Activated CD8-positive, alpha-beta memory T cell treated with anti-CD3 and anti-CD28 coated beads for 24 hours (primary cell): Measurements from ENCODE around the gene TMEM245.
"Not testable (repeated sequence)": the region's sequence is repeated elsewhere in the genome, so short reads cannot be mapped to it uniquely, and the experiment has no call there.

ENCODE experiments used
- DNase-seq: peaks from one replicate; pipeline ENCODE4 v3.0.0-alpha.2; 2020

Gene TMEM245

GRCh38 chr9:109060191-109060590 lies 59.6 kb downstream of the TMEM245 start:
- DNase-seq: no peak

GRCh38 chr9:109053121-109053520 lies 66.6 kb downstream of the TMEM245 start:
- DNase-seq: not testable (repeated sequence)

GRCh38 chr9:109052416-109052815 lies 67.3 kb downstream of the TMEM245 start:
- no peak for DNase-seq

GRCh38 chr9:109051733-109052132 lies 68.0 kb downstream of the TMEM245 start:
- no peak for DNase-seq

- no peak for DNase-seq
These were observed 69.3 kb downstream of the TMEM245 start for GRCh38 chr9:109050444-109050843.

GRCh38 chr9:109048822-109049221 lies 70.9 kb downstream of the TMEM245 start:
- no peak for DNase-seq

- DNase-seq: no peak
These were observed 72.5 kb downstream of the TMEM245 start for GRCh38 chr9:109047259-109047658.

GRCh38 chr9:109046346-109046745 lies 73.4 kb downstream of the TMEM245 start:
- no peak for DNase-seq

GRCh38 chr9:109043578-109043977 lies 76.2 kb downstream of the TMEM245 start:
- DNase-seq: no peak

- no peak for DNase-seq
These were observed 79.2 kb downstream of the TMEM245 start for GRCh38 chr9:109040571-109040970.

GRCh38 chr9:109039539-109039938 lies 80.2 kb downstream of the TMEM245 start:
- DNase-seq: no peak

- no peak for DNase-seq
These were observed 81.6 kb downstream of the TMEM245 start for GRCh38 chr9:109037946-109038715.

GRCh38 chr9:109036744-109037680 lies 82.7 kb downstream of the TMEM245 start:
- no peak for DNase-seq

GRCh38 chr9:109035684-109036423 lies 83.9 kb downstream of the TMEM245 start:
- DNase-seq: no peak

GRCh38 chr9:109033941-109034700 lies 85.6 kb downstream of the TMEM245 start:
- DNase-seq: no peak

GRCh38 chr9:109031241-109031640 lies 88.5 kb downstream of the TMEM245 start:
- DNase-seq: no peak

- DNase-seq: no peak
These were observed 89.3 kb downstream of the TMEM245 start for GRCh38 chr9:109030426-109030825.

- DNase-seq: no peak
These were observed 91.3 kb downstream of the TMEM245 start for GRCh38 chr9:109028457-109028856.

- no peak for DNase-seq
These were observed 92.6 kb downstream of the TMEM245 start for GRCh38 chr9:109027176-109027575.

- DNase-seq: no peak
These were observed 93.4 kb downstream of the TMEM245 start for GRCh38 chr9:109026306-109026705.

- DNase-seq: no peak
These were observed 96.9 kb downstream of the TMEM245 start for GRCh38 chr9:109022873-109023272.
